HK-2 (cell line): ENCODE measurements around the gene CHST11.

Source experiments
- DNase-seq: peaks from one replicate; pipeline ENCODE4 v3.0.0-alpha.2; 2018; ENCODE audit not compliant: unreplicated experiment

Gene CHST11

GRCh38 chr12:104673294-104673693, 216.5 kb downstream of the CHST11 start:
- DNase-seq = no peak

- DNase-seq = no peak
Measured at GRCh38 chr12:104673696-104674482, 217.1 kb downstream of the CHST11 start.

GRCh38 chr12:104676636-104677035, 219.9 kb downstream of the CHST11 start:
- DNase-seq = no peak

GRCh38 chr12:104677441-104678089, 220.8 kb downstream of the CHST11 start:
- no peak for DNase-seq

- no peak for DNase-seq
Measured at GRCh38 chr12:104680070-104680469, 223.3 kb downstream of the CHST11 start.

- no peak for DNase-seq
Measured at GRCh38 chr12:104680491-104680890, 223.7 kb downstream of the CHST11 start.

GRCh38 chr12:104681012-104681690, 224.4 kb downstream of the CHST11 start:
- DNase-seq = no peak

- DNase-seq = no peak
Measured at GRCh38 chr12:104682790-104683279, 226.1 kb downstream of the CHST11 start.

- no peak for DNase-seq
Measured at GRCh38 chr12:104683831-104684503, 227.2 kb downstream of the CHST11 start.

GRCh38 chr12:104684884-104685283, 228.1 kb downstream of the CHST11 start:
- DNase-seq = no peak

- no peak for DNase-seq
Measured at GRCh38 chr12:104685366-104685765, 228.6 kb downstream of the CHST11 start.

- DNase-seq = peak; percentile 43
Measured at GRCh38 chr12:104686196-104686595, 229.4 kb downstream of the CHST11 start.

GRCh38 chr12:104687823-104688573, 231.2 kb downstream of the CHST11 start:
- DNase-seq = no peak

- no peak for DNase-seq
Measured at GRCh38 chr12:104689635-104690034, 232.9 kb downstream of the CHST11 start.

- DNase-seq = no peak
Measured at GRCh38 chr12:104691721-104692556, 235.2 kb downstream of the CHST11 start.

- no peak for DNase-seq
Measured at GRCh38 chr12:104692557-104693218, 235.9 kb downstream of the CHST11 start.

- DNase-seq = no peak
Measured at GRCh38 chr12:104693493-104693892, 236.7 kb downstream of the CHST11 start.

- DNase-seq = no peak
Measured at GRCh38 chr12:104694161-104694560, 237.4 kb downstream of the CHST11 start.

GRCh38 chr12:104694711-104695110, 238.0 kb downstream of the CHST11 start:
- no peak for DNase-seq
